GM12874 (cell line): ENCODE results near the gene RSPH10B.
A peak's percentile ranks its signal among the peaks of the same experiment; 100 is the strongest.

Experiments
- CTCF ChIP-seq: IDR thresholded peaks from 2 replicates; pipeline ENCODE4 v1.5.1; 2011; ENCODE audit warnings: low read depth, mild to moderate bottlenecking, control low read depth, low read length, moderate library complexity; ENCODE audit not compliant: insufficient read depth

The RSPH10B gene

GRCh38 chr7:5997210-5997808 lies 26.8 kb upstream of the RSPH10B start:
- TF ChIP-seq CTCF = peak; percentile 28; the same call in 1 of the 2 replicates

GRCh38 chr7:5898480-5899224 lies 71.8 kb downstream of the RSPH10B start, which contains the start of gene CCZ1:
CCZ1 (plus strand) TSS chr7:5898733; CDS start chr7:5898800, 67 bp downstream.
- peak; percentile 35 for TF ChIP-seq CTCF

GRCh38 chr7:5892498-5892897 lies 78.0 kb downstream of the RSPH10B start:
- no peak for TF ChIP-seq CTCF
